ENCODE measurements around the gene FA2H.
"Not testable (repeated sequence)": the region's sequence is repeated elsewhere in the genome, so short reads cannot be mapped to it uniquely, and the experiment has no call there.

Gene FA2H

DNA sequence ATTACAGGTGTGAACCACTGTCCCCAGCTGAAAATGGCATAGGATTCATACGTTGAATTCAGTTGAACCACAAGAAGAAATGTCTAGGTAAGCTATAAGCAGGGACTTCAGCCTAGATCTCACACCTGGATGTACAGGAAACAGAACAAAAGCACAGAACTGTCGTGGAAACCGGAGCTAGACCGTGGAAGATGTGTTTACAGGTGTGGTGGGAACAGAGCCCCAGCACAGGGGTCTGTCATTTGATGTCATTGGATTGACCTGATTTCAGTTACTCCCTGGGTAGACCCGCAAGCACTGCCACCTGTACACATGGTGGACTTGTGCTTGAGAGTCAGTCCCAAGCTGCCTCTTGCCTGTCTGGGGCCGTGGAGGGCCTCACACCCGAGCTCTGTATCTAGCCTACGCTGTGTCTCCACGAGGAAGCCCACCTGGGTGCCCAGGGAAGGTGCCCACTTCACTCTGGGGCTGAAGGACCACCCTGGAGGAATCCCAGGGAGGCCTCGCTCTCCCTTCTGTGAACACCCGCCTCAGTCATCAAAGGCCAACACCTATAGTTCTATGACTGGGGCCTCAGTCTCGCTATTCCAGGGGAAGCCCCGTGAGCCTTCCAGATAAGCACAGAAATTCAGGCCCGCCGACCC is 41.8 kb downstream of the FA2H start:
- no peak for DNase-seq (ENCODE audit: low spot score in 2 of 2)
- Mint-ChIP-seq H3K36me3 (peaks cover 11% of the 10 kb centered on the region), H3K4me3 (no peak overlapping the region), H3K27ac (no peak overlapping the region), H3K9me3 (no peaks in the 10 kb centered on the region), H3K27me3 (no peaks in the 10 kb centered on the region), H3K4me1 (no peaks in the 10 kb centered on the region)
- no peak for ATAC-seq (ENCODE audit: low read depth)

DNA sequence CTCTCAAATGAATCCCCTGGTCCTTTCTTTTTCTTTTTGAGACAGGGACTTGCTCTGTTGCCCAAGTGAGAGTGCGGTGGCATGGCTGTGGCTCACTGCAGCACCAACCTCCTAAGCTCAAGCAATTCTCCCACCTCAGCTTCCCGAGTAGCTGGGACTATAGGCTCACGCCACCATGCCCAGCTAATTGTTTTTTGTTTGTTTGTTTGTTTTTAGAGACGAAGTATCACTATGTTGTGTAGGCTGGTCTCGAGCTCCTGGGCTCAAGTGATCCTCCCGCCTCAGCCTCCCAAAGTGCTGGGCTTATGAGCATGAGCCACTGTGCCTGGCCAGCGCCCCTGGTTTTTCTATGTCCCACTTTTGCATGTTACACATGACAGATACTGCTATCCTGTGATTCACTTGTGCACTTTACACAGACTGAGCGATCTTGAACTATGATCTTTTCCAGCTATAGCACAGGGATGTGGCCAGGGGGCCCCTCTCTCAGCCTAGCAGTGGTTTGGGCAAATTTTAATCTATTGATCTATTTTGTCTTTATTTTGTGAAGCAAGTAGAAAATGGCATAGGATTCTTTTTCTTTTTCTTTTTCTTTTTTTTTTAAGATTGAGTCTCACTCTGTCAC is 42.7 kb downstream of the FA2H start:
- H3K4me3 Mint-ChIP-seq, result no peak overlapping the region

DNA sequence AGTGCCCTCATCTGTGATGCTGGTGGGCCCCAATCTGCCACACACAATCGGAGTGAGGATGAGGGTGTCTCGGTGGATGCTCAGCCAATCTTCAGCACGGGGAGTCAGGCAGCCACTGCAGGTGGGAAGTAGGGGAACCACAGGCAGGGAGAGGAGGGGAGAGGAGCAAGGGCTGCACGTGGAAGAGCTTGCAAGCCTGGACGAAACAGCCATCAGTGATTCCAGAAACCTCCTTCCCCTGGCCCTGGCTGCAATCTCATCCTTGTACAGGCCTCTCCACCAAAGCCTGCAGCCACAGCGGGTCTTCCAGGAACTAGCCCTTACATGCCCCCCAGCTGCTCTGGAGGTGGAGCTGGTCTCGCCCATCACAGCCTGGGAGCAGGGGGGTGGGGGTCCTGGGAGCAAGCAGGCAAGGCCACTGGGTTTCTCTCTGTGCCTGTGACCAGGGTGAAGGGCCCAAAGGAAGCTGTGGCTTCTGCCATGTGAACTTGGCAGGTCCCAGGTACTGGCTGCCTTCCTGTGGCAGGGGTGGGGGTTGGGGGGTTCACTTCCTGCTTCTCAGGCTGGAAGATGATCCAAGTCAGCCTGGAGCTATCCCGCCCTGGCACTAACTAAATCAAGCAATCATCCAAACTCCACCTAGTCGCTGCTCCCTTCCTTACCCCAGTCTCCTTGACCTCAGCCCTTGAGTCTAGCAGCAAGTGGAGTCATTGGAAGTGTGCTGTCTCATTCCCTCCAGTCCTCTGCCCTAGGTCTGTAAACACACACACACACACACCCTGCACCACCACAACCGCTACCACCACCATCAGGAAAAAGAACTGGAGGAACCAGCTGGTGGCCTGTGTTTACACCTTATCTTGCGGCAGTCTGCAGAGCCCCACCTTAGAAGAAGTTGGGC is 44.6 kb downstream of the FA2H start:
- DNase-seq (ENCODE audit: low spot score in 2 of 2), result no peak
- H3K27me3 Mint-ChIP-seq, result no peaks in the 10 kb centered on the region
- no peak for ATAC-seq (ENCODE audit: low read depth)
- H3K9me3 Mint-ChIP-seq, result peaks cover 2% of the 10 kb centered on the region
- no peaks in the 10 kb centered on the region for H3K4me1 Mint-ChIP-seq
- no peak overlapping the region for H3K4me3 Mint-ChIP-seq
- H3K27ac Mint-ChIP-seq, result no peak overlapping the region
- peaks cover 24% of the 10 kb centered on the region for H3K36me3 Mint-ChIP-seq

More for the DNA sequence above, 42.7 kb downstream of the FA2H start:
- peaks cover 16% of the 10 kb centered on the region for H3K36me3 Mint-ChIP-seq
- no peaks in the 10 kb centered on the region for H3K27me3 Mint-ChIP-seq
- no peaks in the 10 kb centered on the region for H3K4me1 Mint-ChIP-seq
- ATAC-seq (ENCODE audit: low read depth) (no peak), DNase-seq (ENCODE audit: low spot score in 2 of 2) (no peak)
- no peak overlapping the region for H3K27ac Mint-ChIP-seq
- peaks cover 2% of the 10 kb centered on the region for H3K9me3 Mint-ChIP-seq

DNA sequence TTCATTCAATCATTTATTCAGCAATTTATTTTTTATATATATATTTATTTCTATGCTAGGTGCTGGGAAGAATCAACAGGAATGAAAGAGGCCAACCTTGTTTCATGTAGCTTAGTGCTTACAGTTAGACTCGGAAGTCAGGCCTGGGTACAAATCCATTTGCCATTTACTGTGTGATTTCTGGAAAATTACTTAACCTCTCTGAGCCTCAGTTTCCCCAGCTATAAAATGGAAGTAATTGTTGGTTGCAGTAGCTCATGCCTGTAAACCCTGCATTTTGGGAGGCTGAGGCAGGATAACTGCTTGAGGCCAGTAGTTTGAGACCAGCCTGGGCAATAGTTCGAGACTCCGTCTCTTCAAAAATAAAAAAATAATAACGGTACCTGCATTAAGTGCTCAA is 46.7 kb downstream of the FA2H start:
- Mint-ChIP-seq H3K27me3 (peaks cover 3% of the 10 kb centered on the region), H3K9me3 (peaks cover 2% of the 10 kb centered on the region), H3K27ac (no peak overlapping the region), H3K4me3 (no peak overlapping the region), H3K4me1 (no peaks in the 10 kb centered on the region), H3K36me3 (peaks cover 21% of the 10 kb centered on the region)
- ATAC-seq (ENCODE audit: low read depth) (no peak), DNase-seq (ENCODE audit: low spot score in 2 of 2) (no peak)

DNA sequence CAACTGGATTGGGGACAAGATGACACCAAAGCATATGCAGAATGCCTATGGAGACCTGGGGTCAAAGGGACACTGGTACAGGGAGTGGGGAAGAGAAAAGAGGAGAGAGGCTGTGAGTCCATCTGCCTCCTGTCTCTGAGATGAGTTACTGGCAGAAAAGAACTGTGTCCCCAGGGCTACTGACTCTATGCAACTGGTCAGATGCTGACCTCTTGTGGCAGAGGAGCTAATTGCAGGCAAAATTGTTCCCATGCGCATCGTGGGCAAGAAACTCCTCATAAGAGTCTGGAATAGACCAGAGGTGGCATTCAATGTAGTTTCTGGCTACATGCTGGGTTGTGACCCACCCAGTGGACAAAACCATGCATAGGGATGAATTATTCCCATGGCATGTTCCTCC is 47.9 kb downstream of the FA2H start:
- ATAC-seq (ENCODE audit: low read depth) (no peak), DNase-seq (ENCODE audit: low spot score in 2 of 2) (no peak)
- H3K4me1 Mint-ChIP-seq, result no peaks in the 10 kb centered on the region
- H3K4me3 Mint-ChIP-seq, result no peak overlapping the region
- no peak overlapping the region for H3K27ac Mint-ChIP-seq
- H3K36me3 Mint-ChIP-seq, result peaks cover 19% of the 10 kb centered on the region
- peaks cover 2% of the 10 kb centered on the region for H3K9me3 Mint-ChIP-seq
- H3K27me3 Mint-ChIP-seq, result peaks cover 3% of the 10 kb centered on the region

DNA sequence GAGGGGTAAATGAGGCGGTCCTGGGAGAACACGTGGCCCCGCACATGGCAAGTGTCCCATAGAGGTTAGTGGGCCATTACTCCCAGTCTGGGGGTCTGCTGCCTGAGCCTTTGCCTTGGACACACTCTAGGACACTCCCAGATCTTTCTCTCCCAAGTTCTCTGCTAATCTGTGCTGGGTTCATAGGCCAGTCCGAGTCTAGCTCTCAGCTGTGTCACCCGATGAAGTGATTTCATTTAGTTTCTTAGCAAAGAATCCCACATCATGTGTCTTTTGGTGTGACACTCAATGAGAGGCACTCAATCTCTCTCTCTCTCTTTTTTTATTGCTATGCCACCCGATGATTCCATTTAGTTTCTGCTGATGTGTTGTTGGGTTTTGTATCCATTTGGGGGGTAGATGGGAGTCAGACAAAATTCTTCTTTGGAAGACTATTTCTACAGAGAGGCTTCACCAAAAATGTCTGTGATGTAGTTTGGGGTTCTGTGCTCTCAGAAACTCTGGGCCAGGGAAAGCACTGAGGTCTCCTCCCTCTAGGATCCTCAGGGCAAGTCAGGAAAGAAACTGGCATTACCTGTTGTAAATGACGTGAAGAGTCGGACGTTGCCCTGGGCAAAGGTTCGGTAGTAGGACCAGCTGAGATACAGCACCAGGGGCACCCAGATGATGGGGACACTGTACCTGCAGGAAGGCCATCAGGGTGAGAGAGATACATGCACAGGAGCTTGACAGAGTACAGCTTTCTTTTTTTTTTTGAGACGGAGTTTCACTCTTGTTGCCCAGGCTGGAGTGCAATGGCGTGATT is 48.8 kb downstream of the FA2H start:
- ATAC-seq (ENCODE audit: low read depth), result no peak
- Mint-ChIP-seq H3K9me3 (peaks cover 2% of the 10 kb centered on the region), H3K4me1 (no peaks in the 10 kb centered on the region), H3K27ac (no peak overlapping the region), H3K4me3 (no peak overlapping the region), H3K36me3 (peaks cover 18% of the 10 kb centered on the region), H3K27me3 (peaks cover 3% of the 10 kb centered on the region)
- no peak for DNase-seq (ENCODE audit: low spot score in 2 of 2)

DNA sequence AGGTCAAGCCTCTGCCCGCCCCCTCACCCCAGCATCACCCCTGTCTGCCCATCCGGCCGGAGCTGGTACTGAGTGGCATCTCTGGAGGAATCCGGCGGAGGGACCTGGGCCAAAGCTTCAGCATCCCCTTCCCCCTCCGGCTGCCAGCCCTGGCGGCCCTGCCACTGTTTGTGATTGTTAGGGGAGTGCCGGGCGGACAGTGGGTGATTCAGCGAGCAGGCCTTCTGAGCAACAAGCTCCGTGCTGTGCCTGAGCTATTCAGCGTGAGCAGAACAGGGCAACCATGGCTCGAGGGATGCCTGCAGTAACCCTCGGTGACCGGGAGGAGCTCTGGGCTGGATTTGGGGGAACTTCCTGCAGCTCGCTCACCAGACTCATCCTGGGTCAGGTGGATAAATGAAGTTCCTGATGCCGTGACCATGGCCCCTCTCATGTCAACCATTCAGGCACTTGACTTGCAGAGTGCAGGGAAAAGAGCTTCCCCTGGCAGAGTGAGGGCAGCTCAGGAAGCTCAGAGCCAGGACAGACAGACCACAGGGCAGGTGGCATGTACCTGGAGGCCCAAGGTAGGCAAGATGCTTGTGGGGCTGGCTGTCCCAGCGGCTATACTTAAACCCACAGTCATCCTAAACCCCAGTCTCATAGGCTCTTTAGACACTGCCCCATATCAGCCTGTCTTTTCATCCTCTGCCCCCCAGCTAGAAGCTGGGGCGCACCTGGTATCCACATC is 49.6 kb downstream of the FA2H start:
- H3K27me3 Mint-ChIP-seq, result peaks cover 3% of the 10 kb centered on the region
- no peak for ATAC-seq (ENCODE audit: low read depth)
- peaks cover 4% of the 10 kb centered on the region for H3K4me1 Mint-ChIP-seq
- peaks cover 2% of the 10 kb centered on the region for H3K9me3 Mint-ChIP-seq
- no peak for DNase-seq (ENCODE audit: low spot score in 2 of 2)
- H3K27ac Mint-ChIP-seq, result no peak overlapping the region
- peaks cover 21% of the 10 kb centered on the region for H3K36me3 Mint-ChIP-seq
- H3K4me3 Mint-ChIP-seq, result no peak overlapping the region

DNA sequence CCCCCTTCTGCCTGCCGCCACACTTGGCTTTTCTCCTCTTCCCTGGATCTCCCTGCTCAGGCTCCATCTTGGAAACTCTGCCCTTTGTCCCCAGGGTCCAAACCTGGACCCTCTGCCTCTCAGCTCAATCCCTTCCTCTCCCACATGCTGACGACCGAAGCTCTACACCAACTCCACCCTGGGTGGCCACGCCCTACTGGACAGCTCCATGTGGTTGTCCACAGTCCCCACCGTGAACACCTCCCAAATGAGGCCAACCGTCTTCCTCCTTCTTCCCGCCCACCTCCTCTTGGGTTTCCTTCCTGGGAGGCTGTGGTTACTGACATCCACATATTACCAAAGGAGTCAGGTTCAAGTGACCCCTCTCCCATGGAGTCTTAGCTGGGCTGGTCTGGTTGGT is 51.4 kb downstream of the FA2H start:
- Mint-ChIP-seq H3K27ac (peak overlapping the region; percentile 15), H3K4me3 (no peak overlapping the region), H3K36me3 (peaks cover 23% of the 10 kb centered on the region), H3K27me3 (peaks cover 3% of the 10 kb centered on the region), H3K4me1 (peaks cover 4% of the 10 kb centered on the region), H3K9me3 (peaks cover 2% of the 10 kb centered on the region)
- DNase-seq (ENCODE audit: low spot score in 2 of 2) (no peak), ATAC-seq (ENCODE audit: low read depth) (no peak)

DNA sequence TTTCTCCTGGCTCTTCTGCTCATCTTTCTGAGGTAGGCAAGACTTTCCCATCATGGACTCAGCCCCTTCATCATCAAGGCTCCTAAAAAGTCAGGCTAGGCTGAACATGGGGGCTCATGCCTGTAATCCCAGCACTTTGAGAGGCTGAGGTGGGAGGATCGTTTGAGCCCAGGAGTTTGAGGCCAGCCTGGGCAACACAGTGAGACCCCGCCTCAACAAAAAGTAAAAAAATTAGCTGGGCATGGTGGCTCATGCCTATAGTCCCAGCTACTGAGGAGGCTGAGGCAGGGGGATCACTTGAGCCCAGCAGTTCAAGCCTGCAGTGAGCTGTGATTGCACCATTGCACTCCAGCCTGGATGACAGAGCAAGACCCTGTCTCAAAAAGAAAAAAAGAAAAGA is 52.5 kb downstream of the FA2H start:
- DNase-seq (ENCODE audit: low spot score in 2 of 2); H3K9me3 Mint-ChIP-seq; ATAC-seq (ENCODE audit: low read depth): not testable (repeated sequence)

DNA sequence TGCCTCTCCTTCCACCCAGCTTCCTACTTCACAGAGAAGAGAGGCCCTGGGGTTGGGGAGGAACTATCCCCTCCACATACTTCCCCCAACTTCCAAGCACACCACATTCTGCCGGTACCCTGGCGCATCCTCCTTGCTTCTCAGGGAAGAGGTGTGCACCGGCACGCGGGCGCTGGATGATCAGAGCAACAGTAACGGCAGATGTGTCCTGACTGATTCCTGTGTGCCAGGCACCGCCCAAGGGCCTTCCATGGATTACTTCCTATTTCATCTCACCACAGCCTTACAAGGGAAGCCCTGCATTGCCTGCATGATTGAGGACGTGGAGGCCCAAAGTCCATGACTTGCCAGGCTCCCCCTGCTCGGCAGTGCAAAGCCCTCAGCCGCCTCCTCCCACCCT is 52.9 kb downstream of the FA2H start:
- H3K4me1 Mint-ChIP-seq, result peaks cover 4% of the 10 kb centered on the region
- no peak overlapping the region for H3K4me3 Mint-ChIP-seq

More for the DNA sequence above, 52.5 kb downstream of the FA2H start:
- peaks cover 18% of the 10 kb centered on the region for H3K36me3 Mint-ChIP-seq
- not testable (repeated sequence) for H3K4me1 Mint-ChIP-seq, H3K4me3 Mint-ChIP-seq, H3K27me3 Mint-ChIP-seq
- peak overlapping the region; percentile 0 for H3K27ac Mint-ChIP-seq

DNA sequence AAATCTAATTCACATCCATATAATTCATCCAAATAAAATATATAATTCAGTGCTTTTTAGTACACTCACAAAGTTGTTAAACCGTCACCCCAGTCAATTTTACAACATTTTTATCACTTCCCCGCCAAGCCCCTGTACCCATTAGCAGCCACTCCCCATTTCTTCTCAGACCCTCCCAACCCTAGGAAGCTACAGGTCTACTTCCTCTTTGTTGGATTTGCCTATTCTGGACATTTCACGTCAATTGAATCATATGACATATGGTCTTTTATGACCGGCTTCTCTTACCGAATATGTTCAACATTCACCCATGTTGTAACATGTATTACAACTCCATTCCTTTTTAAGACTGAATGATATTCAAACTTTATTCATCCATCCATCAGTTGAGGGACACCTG is 54.0 kb downstream of the FA2H start:
- DNase-seq (ENCODE audit: low spot score in 2 of 2) (no peak), ATAC-seq (ENCODE audit: low read depth) (peak; percentile 80)
- Mint-ChIP-seq H3K4me3 (no peak overlapping the region), H3K27ac (peak overlapping the region; percentile 0), H3K9me3 (no peaks in the 10 kb centered on the region), H3K27me3 (peaks cover 3% of the 10 kb centered on the region), H3K4me1 (peaks cover 4% of the 10 kb centered on the region), H3K36me3 (peaks cover 6% of the 10 kb centered on the region)

More for the DNA sequence above, 52.9 kb downstream of the FA2H start:
- ATAC-seq (ENCODE audit: low read depth) (no peak), DNase-seq (ENCODE audit: low spot score in 2 of 2) (no peak)
- peaks cover 3% of the 10 kb centered on the region for H3K27me3 Mint-ChIP-seq
- H3K27ac Mint-ChIP-seq, result peak overlapping the region; percentile 0
- H3K9me3 Mint-ChIP-seq, result no peaks in the 10 kb centered on the region
- peaks cover 13% of the 10 kb centered on the region for H3K36me3 Mint-ChIP-seq

DNA sequence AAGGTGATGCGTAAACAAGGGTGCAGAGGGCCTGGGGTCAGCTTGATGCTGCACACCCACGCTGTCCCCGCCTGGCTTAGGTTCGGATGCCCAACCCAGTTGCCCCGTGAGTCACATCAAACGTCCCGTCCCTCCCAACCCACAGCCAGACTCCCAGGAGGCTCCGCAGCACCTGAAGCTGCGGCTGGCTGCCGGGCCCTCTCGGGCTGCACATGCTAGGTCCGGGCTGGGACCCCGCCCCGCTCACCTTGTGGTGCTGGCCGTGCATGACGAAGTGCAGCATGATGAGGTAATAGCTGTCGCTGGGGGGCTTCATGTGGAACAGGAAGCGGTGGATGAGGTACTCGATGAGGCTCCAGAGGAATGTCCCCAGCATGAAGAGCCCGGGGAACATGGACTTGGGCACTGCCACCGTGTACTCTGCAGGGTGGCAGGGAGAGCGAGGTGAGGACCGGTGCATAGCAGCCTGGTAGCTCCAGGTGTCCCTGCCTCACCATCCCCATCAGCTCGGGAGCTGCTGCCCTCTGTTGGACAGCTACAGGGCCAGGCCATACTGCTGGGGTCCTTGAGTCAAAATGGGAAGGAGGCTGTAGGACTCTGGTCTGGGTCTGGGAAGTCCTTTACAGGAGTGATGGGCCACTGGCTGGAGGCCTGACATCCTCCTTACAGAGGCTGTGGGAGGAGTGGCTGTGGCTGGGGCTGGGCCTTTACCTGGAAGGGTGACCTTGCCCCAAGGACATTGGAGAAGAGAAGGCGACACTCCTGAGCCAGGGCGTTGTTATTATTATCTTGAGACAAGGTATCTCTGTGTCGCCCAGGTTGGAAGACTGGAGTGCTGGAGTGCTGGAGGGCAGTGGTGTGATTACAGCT is 55.6 kb downstream of the FA2H start:
- ATAC-seq (ENCODE audit: low read depth) (no peak), DNase-seq (ENCODE audit: low spot score in 2 of 2) (no peak)
- Mint-ChIP-seq H3K27ac (no peak overlapping the region), H3K9me3 (no peaks in the 10 kb centered on the region), H3K4me3 (no peak overlapping the region), H3K36me3 (peaks cover 6% of the 10 kb centered on the region), H3K27me3 (peaks cover 3% of the 10 kb centered on the region), H3K4me1 (peaks cover 4% of the 10 kb centered on the region)
